GM18867 (cell line): ENCODE data around the gene UQCC5.

Source experiments
- ATAC-seq: cut with Tn5 transposase; IDR thresholded peaks from one replicate; pipeline ENCODE4 v1.9.1; 2021; ENCODE audit warnings: mild to moderate bottlenecking, moderate library complexity; ENCODE audit not compliant: unreplicated experiment

Gene UQCC5, protein sequence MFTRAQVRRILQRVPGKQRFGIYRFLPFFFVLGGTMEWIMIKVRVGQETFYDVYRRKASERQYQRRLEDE

DNA sequence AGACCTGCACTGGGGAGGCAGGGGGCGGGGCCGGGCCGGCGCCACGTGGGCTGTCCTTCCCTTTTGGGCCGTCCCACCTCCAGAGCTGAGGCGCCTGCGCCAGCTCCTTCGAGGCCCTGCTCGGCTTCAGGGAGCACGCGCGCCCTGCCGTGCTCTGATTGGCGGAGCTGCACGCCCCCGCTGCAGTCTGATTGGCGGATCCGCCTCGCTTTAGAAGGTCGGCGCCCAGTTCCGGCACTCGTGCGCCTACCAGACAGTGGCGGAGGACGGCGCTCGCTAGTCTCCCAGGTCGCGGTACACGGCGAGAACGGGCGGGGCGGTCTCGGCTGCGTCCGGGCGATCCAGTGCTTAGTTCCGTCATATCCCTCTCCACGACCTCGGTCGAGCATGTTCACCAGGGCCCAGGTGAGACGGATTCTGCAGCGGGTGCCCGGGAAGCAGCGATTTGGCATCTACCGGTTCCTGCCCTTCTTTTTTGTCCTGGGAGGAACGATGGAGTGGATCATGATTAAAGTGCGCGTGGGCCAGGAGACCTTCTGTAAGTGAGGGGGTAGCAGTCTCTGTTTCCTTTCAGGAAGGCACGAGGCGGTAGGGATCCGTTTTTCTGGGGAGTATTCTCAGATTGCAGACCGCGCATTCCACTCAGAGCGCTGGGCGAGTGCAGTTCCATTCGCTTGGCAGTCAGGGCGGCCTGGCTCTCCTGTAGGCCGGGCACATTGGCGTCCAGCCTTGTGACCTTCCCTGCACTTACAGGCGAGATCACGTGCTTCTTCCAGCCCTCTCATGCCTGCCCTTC lies at the start of gene UQCC5:
Gene UQCC5 (plus strand): TSS at position 237 of the 796 bp plus-strand sequence. CDS start 151 bp downstream, at position 388.
- ATAC-seq = peak; percentile 87

DNA sequence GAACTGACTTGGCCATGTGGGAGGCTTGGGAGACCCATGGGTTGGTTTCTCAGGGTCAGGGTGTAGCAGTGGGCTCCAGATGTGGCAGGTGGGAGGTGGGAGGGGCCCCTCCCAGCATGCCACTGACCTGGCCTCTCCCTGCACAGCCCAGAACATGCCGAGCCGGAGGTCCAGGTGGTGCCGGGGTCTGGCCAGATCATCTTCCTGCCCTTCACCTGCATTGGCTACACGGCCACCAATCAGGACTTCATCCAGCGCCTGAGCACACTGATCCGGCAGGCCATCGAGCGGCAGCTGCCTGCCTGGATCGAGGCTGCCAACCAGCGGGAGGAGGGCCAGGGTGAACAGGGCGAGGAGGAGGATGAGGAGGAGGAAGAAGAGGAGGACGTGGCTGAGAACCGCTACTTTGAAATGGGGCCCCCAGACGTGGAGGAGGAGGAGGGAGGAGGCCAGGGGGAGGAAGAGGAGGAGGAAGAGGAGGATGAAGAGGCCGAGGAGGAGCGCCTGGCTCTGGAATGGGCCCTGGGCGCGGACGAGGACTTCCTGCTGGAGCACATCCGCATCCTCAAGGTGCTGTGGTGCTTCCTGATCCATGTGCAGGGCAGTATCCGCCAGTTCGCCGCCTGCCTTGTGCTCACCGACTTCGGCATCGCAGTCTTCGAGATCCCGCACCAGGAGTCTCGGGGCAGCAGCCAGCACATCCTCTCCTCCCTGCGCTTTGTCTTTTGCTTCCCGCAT lies 49.2 kb upstream of the UQCC5 start:
- ATAC-seq = no peak

DNA sequence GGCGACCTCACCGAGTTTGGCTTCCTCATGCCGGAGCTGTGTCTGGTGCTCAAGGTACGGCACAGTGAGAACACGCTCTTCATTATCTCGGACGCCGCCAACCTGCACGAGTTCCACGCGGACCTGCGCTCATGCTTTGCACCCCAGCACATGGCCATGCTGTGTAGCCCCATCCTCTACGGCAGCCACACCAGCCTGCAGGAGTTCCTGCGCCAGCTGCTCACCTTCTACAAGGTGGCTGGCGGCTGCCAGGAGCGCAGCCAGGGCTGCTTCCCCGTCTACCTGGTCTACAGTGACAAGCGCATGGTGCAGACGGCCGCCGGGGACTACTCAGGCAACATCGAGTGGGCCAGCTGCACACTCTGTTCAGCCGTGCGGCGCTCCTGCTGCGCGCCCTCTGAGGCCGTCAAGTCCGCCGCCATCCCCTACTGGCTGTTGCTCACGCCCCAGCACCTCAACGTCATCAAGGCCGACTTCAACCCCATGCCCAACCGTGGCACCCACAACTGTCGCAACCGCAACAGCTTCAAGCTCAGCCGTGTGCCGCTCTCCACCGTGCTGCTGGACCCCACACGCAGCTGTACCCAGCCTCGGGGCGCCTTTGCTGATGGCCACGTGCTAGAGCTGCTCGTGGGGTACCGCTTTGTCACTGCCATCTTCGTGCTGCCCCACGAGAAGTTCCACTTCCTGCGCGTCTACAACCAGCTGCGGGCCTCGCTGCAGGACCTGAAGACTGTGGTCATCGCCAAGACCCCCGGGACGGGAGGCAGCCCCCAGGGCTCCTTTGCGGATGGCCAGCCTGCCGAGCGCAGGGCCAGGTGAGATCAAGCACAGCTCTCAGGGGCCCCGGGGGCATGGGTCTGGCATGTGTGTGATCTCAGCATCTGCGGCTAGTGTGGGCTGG lies 48.4 kb upstream of the UQCC5 start:
- ATAC-seq = no peak

DNA sequence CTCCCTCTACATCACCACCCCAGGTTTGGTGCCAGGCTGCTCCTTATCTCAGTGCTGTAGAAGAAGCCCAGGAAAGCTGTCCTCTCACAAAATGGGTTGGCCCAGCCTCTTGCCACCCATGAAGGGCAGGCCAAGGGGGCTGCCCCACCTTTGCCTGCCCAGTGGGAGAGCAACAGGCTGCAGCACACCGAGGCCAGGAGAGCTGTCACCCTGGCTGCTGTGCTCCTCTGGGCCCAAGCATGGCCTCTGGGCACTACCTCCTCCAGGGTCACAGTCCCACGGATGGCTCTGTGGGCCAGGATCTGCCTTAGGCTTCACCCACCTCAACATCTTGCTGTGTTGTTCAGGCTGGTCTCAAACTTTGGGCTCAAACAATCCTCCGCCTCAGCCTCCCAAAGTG lies 47.7 kb upstream of the UQCC5 start:
- no peak for ATAC-seq

DNA sequence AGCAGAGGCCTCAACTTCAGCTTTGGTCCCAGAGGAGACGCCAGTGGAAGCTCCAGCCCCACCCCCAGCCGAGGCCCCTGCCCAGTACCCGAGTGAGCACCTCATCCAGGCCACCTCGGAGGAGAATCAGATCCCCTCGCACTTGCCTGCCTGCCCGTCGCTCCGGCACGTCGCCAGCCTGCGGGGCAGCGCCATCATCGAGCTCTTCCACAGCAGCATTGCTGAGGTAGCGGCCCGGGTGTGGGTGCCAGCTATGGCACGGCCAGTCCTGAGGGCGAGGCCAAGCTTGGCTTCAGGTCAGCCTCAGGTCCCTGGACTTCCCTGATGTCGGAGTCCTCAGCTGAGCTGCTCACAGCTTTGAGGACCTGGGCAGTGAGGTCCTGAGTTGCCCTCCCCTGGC lies 47.0 kb upstream of the UQCC5 start:
- ATAC-seq = no peak

DNA sequence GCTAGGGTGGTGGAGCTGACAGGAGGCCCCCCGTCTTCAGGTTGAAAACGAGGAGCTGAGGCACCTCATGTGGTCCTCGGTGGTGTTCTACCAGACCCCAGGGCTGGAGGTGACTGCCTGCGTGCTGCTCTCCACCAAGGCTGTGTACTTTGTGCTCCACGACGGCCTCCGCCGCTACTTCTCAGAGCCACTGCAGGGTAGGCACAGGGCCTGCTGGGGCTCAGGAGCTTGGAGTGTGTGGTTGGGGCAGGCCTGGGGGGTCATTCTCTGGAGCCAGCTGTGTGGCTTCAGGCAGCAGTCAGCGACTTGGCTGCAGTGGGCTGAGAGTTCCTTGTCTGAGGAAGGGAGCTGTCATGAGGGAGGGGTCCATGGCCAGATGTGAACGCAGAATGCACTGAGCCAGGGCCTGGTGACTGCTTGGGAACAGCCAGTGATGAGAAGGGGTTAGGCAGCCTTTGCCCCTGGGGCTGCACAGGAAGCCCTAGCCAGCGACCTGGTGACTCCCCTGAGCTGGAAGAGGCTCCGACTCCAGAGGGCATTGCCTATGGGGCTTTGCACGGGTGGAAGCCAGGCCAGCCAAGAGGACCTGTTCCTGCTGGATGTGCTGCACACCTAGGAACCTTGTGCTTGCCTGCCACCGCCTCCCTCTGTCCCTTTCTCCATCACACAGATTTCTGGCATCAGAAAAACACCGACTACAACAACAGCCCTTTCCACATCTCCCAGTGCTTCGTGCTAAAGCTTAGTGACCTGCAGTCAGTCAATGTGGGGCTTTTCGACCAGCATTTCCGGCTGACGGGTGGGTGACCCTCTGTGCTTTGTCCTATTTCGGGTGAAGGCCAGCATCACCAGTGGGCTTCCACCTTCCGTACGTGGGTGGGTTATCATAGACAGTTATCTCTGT lies 46.1 kb upstream of the UQCC5 start:
- no peak for ATAC-seq

DNA sequence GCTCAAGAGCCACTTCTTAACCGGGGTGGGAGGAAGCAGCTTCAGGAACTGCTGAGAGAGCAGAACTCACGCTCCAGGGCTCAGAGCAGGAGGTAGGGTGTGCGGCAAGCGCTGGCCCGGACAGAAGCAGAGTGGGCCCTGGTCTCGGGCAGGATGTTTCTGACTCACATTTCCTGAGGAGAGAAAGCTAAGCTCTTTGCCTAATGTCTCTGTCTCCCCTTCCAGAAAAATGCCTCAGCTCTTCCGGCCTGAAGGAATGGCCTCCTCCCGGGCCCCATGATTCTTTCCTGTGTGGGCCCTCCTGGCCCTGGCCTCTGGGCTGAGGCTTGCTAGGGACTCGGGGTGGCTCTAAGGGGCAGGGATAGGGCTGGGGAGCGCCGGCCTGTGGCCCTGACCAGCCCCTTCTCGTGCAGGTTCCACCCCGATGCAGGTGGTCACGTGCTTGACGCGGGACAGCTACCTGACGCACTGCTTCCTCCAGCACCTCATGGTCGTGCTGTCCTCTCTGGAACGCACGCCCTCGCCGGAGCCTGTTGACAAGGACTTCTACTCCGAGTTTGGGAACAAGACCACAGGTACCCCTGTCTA lies 45.4 kb upstream of the UQCC5 start:
- no peak for ATAC-seq

DNA sequence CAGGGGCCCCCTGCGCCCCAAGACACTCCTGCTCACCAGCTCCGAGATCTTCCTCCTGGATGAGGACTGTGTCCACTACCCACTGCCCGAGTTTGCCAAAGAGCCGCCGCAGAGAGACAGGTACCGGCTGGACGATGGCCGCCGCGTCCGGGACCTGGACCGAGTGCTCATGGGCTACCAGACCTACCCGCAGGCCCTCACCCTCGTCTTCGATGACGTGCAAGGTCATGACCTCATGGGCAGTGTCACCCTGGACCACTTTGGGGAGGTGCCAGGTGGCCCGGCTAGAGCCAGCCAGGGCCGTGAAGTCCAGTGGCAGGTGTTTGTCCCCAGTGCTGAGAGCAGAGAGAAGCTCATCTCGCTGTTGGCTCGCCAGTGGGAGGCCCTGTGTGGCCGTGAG lies 44.3 kb upstream of the UQCC5 start:
- no peak for ATAC-seq

DNA sequence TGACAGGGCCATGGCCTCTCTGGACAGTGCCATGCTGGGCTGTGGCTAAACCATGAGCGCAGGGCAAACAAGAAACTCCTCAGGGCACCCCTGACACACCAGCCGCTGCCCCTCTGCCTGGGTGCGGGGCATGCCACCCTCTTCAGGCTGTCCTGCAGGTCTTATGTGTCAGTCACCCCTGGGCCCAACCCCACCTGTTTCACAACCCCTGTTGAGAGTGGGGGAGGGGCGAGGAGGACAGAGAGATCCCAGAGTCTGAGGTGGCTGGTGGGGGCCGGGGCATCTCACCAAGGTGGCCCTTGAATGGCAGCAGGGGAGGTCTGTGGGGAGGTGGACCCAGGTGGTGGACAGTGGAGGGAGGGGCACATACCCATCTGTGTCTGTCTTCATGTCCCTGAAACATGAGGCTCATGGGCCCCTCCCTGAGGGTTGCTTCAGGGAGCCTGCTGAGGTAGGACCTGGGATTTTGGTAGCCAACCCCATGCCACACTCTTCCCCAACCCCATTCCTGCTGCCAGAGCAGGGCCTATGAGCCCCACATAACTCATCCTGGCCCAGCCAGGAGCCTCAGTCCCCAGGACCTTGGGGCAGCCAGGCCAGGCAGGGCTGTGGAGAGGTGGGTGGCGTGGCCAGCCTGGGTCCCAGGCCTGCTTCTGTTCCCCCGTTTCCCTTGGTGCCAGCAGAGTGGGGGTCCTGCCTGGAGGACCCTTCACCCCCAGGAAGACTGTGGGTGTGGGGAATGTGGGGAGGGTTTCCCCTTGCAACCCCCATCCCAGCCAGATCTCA lies 43.0 kb upstream of the UQCC5 start:
- ATAC-seq = no peak

DNA sequence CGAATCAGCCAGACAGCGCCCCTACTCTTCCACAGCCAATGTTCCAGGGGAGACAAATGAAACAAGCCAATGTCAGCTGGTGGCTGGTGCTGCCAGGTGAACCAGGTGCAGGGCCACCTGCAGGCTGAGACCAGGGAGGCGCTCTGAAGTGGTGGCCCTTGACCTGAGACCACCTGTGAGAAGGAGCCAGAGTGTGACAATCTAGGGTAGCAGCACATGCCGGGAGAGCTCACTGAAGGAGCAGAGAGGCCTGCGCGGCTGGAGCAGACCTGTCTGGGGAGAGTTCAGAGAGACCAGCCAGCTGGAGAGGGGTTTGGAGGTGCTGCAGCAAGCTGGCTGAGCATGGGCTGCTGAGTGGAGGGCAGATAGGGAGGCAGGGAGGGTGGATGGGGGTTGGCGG lies 42.0 kb upstream of the UQCC5 start:
- no peak for ATAC-seq

DNA sequence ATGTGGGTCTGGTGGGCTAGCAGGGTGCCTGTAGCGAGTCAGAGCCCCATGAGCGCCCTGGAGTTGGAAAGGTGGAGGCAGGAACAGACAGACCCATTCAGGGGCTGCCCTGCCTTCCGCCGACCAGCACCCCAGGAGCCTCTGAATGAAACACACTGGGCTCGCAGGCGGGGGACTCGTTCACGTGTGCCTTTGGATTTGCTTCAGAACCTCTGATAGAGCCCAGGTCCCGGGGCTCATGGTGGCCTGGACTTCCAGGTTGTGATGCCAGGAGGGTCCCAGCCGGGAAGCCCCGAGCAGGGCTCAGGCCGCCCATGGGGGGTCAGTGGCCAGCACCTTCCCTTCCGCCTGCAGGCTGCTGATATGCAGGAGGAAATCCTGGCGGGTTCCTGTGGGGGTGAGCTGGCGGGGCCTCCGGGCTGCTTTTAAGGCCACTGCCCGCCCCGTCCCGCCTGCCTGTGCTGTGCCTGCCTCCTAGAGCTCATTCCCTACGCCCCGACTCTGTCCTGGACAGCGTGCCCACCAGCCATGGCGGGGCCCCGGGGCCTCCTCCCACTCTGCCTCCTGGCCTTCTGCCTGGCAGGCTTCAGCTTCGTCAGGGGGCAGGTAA lies 41.4 kb upstream of the UQCC5 start, which contains the start of gene STAB1:
Gene STAB1 (plus strand): TSS at position 453 of the 610 bp plus-strand sequence. CDS start 76 bp downstream, at position 529.
- ATAC-seq = no peak

DNA sequence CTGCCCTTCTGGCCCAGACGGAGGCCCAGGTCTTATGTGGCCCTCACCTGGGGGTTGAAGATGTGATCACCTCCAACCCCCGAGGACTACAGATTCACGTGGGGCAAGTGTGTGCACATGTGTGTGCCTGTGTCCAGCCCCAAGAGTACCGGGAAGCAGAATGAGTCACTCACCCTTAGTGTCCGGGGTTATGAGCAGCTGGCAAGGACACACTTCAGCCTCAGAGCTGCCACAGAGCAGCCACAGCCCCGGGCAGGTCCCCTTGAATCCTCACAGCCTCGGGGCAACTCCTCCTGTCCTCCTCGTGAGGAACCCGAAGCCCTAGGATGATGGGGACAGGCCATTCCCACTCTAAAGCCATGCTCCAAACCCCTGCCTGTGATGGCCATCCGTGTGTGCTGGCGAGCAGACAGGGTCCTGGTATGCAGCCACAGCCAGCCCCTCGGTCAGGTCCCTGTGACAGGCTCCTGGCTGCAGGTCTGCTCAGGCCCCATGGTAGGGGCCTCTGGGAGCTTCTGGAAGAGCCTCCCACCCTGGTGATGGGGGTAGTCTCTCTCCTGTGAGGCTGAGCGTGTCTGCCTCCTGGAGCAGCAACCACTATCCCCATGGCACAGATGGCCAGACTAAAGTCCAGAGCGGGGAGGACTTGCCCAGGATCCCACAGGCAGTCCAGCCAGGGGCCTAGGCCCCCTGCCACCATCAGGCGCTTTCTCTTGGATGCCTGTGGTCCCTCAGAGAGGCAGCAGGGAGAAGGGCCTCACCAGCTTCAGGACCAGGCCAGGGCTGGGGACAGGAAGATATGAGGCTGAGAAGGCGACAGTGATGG lies 40.4 kb upstream of the UQCC5 start:
- no peak for ATAC-seq

DNA sequence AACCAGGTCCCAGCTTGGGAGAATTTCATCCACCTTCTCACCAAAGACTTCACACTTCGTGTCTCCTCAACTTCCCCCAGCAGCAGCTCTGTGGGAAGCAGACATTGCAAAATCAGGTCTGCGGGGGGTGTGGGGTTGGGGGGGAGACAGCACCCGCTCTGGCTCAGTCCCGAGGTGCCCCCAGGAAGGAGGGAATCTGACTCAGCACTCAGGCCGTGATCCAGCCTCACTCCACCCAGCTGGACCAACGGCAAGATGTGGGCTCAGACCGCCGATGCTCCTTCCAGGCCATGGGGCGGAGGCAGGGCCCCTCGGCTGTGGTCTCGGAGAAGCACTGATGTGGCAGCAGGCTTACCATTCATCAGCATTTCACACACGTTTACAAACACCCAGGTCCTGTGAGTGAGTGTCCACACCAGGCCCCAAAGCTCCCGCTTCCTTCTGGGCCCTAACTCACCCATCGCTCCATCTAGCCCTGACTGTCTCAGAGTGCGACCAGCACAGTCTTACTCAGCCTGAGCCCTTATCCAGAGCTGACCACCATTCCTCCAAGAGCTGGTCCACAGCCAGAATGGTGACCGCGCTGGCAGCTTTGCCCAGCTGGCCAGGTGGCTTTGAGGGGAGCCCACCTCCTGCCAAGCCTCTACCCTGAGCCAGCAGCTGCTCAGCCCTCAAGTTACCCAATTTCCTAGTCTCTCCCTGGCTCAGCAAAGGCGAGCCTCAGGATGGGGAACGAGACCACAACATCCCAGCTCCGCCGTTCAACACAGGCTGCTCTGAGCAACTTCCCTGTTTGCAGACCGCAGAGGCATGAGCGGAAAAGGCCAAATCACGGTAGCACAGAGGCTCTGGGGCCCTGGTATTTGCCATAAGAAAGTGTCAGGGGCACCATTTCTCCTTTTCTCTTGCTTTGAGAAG lies 38.0 kb upstream of the UQCC5 start:
- no peak for ATAC-seq

DNA sequence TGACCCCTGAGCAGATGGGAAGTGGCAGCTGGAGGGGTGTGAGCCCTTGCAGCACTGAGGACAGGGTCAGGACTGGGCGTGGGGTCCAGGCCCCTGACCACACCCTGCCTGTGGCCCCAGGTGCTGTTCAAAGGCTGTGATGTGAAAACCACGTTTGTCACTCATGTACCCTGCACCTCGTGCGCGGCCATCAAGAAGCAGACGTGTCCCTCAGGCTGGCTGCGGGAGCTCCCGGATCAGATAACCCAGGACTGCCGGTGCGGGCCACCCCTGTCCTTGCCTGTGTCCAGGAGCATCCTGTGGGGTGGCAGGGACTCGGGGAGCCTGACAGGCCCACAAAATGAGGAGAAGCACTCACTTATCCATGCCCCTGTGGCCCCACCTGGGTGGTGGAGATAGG lies 35.4 kb upstream of the UQCC5 start:
- ATAC-seq = no peak

DNA sequence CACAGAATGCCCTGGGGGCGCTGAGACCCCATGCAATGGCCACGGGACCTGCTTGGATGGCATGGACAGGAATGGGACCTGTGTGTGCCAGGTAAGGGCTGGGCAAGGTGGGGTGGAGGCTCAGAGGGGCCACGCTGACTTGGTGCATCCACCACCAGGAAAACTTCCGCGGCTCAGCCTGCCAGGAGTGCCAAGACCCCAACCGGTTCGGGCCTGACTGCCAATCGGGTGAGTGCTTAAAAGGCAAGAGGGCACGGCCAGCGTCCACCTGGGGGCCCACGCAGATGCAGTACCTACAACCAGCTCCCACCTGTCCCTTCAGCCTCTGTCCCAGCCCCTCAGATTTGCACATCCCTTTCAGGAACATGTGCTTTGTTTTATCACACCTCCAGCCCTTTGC lies 34.4 kb upstream of the UQCC5 start:
- ATAC-seq = no peak

DNA sequence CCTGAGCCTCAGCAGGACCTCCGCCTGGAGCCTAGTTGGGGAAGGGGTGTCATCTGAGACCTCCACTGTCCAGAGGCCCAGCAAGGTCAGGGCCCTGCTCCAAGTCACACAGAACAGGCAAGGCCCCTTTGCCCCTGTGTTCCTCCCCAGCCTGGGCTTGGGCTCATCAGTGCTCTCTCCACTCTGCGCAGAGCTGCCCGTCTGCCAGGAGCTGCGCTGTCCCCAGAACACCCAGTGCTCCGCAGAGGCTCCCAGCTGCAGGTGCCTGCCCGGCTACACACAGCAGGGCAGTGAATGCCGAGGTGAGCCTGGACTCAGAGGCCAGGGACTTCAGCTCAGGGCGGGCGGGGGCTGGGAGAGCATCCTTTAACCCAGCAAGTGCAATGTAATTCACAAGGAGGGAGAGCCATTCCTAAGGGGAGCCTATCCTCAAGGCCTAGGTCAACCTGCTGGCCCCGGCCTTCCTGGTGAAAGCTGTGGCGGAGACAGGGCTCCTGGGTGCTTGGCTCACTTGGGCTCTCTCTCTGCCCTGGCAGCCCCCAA lies 33.5 kb upstream of the UQCC5 start:
- no peak for ATAC-seq
